Activated CD4-positive, alpha-beta memory T cell treated with anti-CD3 and anti-CD28 coated beads for 36 hours (primary cell): ENCODE results near the gene DBNL. TPM values are rescaled to one million over a fixed set of nuclear protein-coding genes. Genes with fewer than 3 reads are reported as not detected.

Experiments
- CTCF ChIA-PET: fragments of 350-600 bp; sonication (Branson Sonifier 250); formaldehyde crosslinking; loops from one replicate; lab custom pipeline; 2021; ENCODE audit warnings: antibody characterized with exemption, inconsistent platforms; lab: Charles Lee
- POLR2A ChIA-PET: fragments of 350-600 bp; sonication (Branson Sonifier 250); formaldehyde crosslinking; loops from one replicate; lab custom pipeline; 2021; ENCODE audit warnings: antibody characterized with exemption; lab: Charles Lee
- DNase-seq: peaks from one replicate; pipeline ENCODE4 v3.0.0-alpha.2; 2020
- H3K27ac Mint-ChIP-seq: one replicate; pipeline ENCODE4 v1.8.0; 2021; ENCODE audit warnings: mixed read lengths
- H3K27me3 Mint-ChIP-seq: one replicate; pipeline ENCODE4 v1.8.0; 2021; ENCODE audit warnings: mixed read lengths
- H3K36me3 Mint-ChIP-seq: one replicate; pipeline ENCODE4 v1.8.0; 2021; ENCODE audit warnings: mixed read lengths
- H3K4me1 Mint-ChIP-seq: one replicate; pipeline ENCODE4 v1.8.0; 2021; ENCODE audit warnings: low read depth, mixed read lengths
- H3K4me3 Mint-ChIP-seq: one replicate; pipeline ENCODE4 v1.8.0; 2021; ENCODE audit warnings: mild to moderate bottlenecking, mixed read lengths
- H3K9me3 Mint-ChIP-seq: one replicate; pipeline ENCODE4 v1.8.0; 2021; ENCODE audit warnings: mixed read lengths
- intact Hi-C: fragments of 100-400 bp; cut with micrococcal nuclease; formaldehyde crosslinking; loops from one replicate; pipeline ENCODE4 v1.15.1; 2023
- total RNA-seq, 2 experiments: library from RNA; stranded (reverse); gene quantifications; one replicate each; pipeline ENCODE4 v1.2.3, GENCODE V29; 2021

The DBNL gene
- total RNA-seq, 2 experiments from 2014 or later = 128 to 129 TPM

DNA sequence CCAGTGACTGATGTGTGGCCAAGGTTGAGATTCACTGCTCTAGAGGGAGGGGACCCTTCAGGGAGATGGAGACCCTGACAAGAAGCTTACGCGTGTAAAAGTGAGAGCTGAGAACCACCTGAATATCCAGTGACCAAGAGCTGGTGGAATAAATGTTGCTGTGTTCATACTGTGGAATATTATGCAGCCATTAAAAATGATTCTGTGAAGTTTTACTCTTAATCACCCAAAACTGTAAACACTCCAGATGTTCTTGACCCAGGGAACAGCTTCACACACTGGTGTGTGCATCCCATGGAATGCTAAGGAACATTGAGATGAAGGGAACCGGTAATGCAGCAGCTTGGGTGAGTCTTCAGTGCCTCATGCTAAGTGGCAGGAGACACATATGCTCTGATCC, 42.1 kb downstream of the DBNL start:
- CTCF ChIA-PET = interaction anchor here (1.0 kb wide), 1 partner anchor 12 kb away, joined by 3 read pairs; no protein-coding TSS in a partner anchor

DNA sequence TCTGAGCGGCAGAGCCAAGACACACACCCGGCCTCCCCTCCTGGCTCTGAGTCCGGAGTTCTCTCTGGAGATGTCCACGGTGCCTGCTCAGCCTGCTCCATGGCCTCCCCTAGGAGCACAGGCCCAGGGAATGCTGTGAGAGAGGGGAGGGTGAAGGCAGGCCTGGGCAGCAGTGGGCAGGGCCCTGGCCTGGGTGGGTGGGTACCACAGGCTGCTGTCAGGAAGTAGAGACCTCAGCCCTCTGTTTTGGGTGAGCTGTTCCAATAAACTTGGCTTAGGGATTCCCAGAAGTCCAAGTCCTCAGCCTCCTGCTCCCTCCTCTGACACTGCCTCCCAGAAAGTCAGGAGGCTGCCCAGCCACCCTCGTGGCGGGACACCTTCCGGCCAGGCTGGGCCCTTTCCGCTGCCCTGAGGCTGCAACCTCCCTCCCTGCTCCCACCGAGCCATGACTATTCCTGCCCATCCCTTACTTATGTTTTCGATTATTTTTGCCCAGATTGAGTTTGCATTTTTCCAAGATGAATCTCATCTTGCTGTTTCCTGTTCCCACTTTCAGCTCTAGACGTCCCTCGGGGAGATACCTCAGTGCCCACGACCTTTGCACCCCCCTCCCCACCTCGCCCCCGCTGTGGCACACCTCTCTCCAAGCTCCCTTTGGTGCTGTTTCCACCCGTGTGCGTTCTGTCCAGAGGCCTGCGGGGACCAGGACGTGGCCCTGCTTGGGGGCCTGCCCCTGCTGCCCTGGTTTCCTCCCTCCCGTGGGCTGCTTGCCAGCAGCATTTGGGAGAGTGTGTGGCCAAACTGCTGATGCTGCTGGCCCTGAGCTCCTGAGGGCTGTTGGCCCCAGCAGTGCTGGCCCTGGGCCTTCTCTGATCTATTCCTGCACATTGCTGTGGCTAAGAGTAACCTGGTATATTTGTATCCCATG, 43.7 kb downstream of the DBNL start:
- no peaks in the 10 kb centered on the region for H3K9me3 Mint-ChIP-seq
- no peak for DNase-seq
- no peaks in the 10 kb centered on the region for H3K27me3 Mint-ChIP-seq
- no peak overlapping the region for H3K4me3 Mint-ChIP-seq
- intact Hi-C loops = no loop called here
- no peaks in the 10 kb centered on the region for H3K36me3 Mint-ChIP-seq
- ChIA-PET POLR2A (no interaction called here), CTCF (interaction anchor here (0.8 to 1.0 kb wide), 2 partner anchors 153 to 446 kb away, joined by 3 read pairs; no protein-coding TSS in a partner anchor)
- peaks cover 2% of the 10 kb centered on the region for H3K4me1 Mint-ChIP-seq
- H3K27ac Mint-ChIP-seq = no peak overlapping the region

More for the DNA sequence above, 42.1 kb downstream of the DBNL start:
- no peak overlapping the region for H3K27ac Mint-ChIP-seq
- DNase-seq = no peak
- POLR2A ChIA-PET = interaction anchor here (0.5 kb wide), 1 partner anchor 157 kb away, joined by 3 read pairs; no protein-coding TSS in a partner anchor
- intact Hi-C loops = no loop called here
- no peak overlapping the region for H3K4me3 Mint-ChIP-seq
- no peaks in the 10 kb centered on the region for H3K27me3 Mint-ChIP-seq
- peaks cover 6% of the 10 kb centered on the region for H3K4me1 Mint-ChIP-seq
- H3K9me3 Mint-ChIP-seq = no peaks in the 10 kb centered on the region
- H3K36me3 Mint-ChIP-seq = no peaks in the 10 kb centered on the region

DNA sequence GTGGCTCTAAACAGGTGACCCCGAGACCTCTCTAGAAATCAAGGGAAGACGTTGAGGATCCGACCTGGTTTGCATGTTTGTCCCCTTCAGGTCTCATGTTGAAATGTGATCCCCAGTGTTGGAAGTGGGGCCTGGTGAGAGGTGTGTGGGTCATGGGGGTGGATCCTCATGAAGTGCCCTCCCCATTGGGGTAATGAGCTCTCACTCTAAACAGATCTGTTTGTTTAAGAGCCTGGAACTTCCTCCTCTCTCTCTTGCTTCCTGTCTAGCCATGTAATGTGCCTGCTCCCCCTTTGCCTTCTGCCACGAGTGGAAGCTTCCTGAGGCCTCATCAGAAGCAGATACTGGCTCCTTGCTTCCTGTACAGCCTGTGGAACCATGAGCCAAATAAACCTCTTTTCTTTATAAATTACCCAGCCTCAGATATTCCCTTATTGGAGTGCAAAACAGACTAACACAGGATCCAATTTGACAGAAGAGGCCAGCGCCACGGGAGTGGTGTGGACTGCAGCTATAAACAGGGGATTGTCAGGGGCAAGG, 48.7 kb downstream of the DBNL start:
- CTCF ChIA-PET = no interaction called here
- POLR2A ChIA-PET = no interaction called here
- no peak for DNase-seq

DNA sequence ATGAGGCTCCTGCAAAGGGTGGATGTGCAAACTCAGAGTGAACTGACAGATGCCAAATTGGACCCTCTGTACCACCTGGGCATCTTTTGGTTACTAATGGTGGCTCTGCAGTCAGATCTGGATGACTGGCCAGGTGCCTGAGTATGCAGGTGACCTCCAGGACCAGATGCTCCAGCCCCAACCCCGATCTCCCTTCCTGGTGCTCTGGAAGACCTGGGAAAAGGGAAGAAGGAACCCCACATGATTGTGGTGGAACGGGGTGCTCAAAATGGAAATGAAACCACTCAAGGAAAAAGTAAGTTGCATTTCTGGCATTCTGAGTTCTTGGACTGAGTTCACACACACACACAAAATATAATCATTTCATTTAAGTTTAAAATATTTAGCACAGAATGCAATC, 49.9 kb downstream of the DBNL start:
- DNase-seq = no peak
- POLR2A ChIA-PET = no interaction called here
- intact Hi-C loops = no loop called here
- Mint-ChIP-seq H3K36me3 (no peaks in the 10 kb centered on the region), H3K27me3 (no peaks in the 10 kb centered on the region), H3K4me3 (no peak overlapping the region), H3K9me3 (no peaks in the 10 kb centered on the region), H3K4me1 (peaks cover 12% of the 10 kb centered on the region), H3K27ac (no peak overlapping the region)
- CTCF ChIA-PET = no interaction called here

More for the DNA sequence above, 48.7 kb downstream of the DBNL start:
- intact Hi-C loops = no loop called here
- Mint-ChIP-seq H3K4me3 (no peak overlapping the region), H3K36me3 (no peaks in the 10 kb centered on the region), H3K9me3 (no peaks in the 10 kb centered on the region), H3K27me3 (no peaks in the 10 kb centered on the region), H3K27ac (no peak overlapping the region), H3K4me1 (peaks cover 12% of the 10 kb centered on the region)

DNA sequence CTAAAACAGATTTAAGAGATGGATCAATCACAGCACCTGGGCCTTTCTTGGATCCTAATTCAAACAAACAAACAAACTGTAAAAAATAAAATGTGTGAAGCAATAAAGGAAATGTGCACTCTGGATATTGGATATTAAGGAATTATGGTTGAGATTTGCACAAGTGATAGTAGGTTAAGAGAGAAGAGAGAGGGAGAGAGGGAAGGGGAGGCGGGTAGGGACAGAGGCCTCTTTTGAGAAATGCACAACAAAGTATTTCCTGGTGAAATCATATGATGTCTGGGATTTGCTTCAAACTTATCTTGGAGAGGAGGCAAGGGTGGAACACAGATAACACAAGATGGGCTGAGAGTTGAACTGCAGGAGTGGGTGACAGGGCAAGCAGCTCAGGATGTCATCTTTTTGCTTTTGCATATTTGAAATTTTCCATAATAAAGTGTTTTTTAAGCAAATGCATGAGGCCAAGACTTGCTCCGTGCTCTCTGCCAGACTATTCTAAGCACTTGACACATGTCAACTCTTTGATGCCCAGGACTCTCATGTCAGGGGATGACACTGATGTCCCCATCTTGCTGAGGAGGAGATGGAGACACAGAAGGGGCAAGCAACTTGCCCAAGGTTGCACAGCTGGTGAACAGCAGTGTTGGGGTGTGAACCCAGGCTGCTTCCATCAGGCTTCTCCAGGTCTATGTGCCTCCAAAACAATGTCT, 50.5 kb downstream of the DBNL start:
- H3K36me3 Mint-ChIP-seq = no peaks in the 10 kb centered on the region
- intact Hi-C loops = no loop called here
- no peak for DNase-seq
- CTCF ChIA-PET = no interaction called here
- H3K4me1 Mint-ChIP-seq = peaks cover 12% of the 10 kb centered on the region
- H3K27me3 Mint-ChIP-seq = no peaks in the 10 kb centered on the region
- no peaks in the 10 kb centered on the region for H3K9me3 Mint-ChIP-seq
- POLR2A ChIA-PET = no interaction called here
- no peak overlapping the region for H3K4me3 Mint-ChIP-seq
- no peak overlapping the region for H3K27ac Mint-ChIP-seq

DNA sequence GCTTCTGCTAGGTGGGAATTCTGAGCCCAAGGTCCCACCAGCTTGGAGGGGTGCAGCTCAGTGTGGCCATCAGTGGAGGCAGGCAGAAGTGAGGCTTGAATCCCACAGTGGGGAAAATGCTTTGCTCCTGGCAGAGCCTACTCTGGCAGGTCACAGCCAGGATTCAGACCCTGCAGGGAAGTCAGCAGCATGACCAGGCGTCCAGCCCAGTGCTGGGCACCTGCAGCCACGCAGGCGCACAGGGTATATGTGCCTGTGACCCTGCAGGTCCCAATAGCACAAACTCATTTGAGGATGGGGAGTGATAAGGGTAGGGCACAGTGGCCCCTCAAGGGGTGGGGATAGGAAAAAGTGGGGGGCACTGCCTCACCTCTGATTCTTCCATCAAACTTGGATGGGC, 51.3 kb downstream of the DBNL start:
- POLR2A ChIA-PET = no interaction called here
- no peaks in the 10 kb centered on the region for H3K9me3 Mint-ChIP-seq
- H3K27ac Mint-ChIP-seq = no peak overlapping the region
- H3K27me3 Mint-ChIP-seq = no peaks in the 10 kb centered on the region
- CTCF ChIA-PET = no interaction called here
- no peak for DNase-seq
- no peaks in the 10 kb centered on the region for H3K36me3 Mint-ChIP-seq
- H3K4me1 Mint-ChIP-seq = peaks cover 12% of the 10 kb centered on the region
- H3K4me3 Mint-ChIP-seq = no peak overlapping the region
- intact Hi-C loops = no loop called here

DNA sequence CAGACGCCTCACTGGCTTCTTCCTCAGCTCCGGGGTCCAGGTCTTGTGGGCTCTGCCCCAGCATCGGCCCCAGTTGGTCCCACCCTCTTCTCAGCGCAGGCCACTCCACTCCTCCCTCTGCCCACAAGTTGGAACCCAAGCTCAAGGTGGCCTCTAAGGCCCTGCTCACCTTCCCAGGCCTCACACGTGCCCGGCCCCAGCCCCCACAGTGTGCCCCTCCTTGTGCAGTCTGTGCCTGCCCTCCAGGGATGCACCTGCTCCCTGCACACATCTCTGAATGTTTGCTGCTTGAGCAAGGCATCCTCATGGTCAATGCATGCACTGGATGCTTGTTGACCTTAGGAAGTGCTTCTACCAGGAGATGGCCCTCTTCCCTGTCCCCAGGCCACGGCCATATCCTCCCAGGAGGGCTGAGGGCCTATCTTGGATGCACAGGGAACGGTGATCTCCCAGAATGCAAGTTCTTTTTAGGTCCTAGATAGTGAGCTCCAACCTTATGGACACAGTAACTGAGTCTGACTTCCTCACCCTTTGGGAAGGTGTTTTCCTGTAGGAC, 51.9 kb downstream of the DBNL start:
- Mint-ChIP-seq H3K4me3 (no peak overlapping the region), H3K27me3 (no peaks in the 10 kb centered on the region), H3K27ac (peak overlapping the region; percentile 12), H3K4me1 (peaks cover 12% of the 10 kb centered on the region), H3K36me3 (no peaks in the 10 kb centered on the region), H3K9me3 (no peaks in the 10 kb centered on the region)
- intact Hi-C loops = no loop called here
- no peak for DNase-seq
- ChIA-PET CTCF (no interaction called here), POLR2A (interaction anchor here (1.0 kb wide), 1 partner anchor 14 kb away, joined by 3 read pairs; no protein-coding TSS in a partner anchor)

DNA sequence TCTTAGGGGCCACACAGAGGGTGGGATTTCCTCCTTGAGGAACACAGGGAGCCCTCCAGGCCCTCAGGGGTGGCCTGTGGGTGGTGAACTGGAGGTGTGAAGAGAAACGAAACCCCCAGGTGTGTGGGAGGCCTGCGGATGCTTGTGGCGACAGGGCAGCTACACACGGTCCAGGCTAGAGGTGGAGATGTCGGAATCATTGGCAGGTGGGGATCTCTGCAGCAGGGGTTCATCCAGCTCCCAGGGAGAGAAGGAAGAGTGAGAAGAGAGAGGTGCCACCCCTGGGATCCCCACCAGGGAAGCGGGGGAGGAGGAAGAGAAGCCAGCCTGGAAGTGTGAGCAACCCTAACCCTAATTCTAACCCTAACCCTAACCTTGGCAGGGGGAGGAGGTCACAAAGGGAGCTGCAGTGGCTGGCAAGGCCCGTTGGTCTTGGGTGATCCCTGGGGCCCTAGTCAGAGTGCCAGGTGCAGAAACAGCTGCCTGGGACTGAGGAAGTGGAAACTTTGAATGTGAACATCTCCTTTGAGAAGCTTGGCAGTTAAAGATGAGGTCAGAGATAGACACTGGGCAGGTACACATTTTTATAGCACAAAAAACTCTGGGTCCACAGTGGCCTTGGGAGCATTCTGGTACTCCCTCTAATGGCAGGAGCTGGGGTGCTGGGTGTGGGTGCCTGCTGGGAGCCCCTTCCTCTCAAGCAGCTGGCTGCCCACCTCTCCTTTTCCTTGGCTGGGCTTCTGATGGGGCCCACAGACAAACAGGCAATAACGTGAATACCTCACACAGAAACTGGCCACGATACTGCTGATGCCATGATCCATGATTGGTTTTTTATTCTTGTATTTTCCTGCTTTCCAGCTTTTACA, 52.8 kb downstream of the DBNL start:
- intact Hi-C loops = loop anchor here (1.0 kb wide), 1 partner anchor 15 kb away; the partner anchor contains the start of gene POLM
- H3K4me3 Mint-ChIP-seq = no peak overlapping the region
- ChIA-PET CTCF (no interaction called here), POLR2A (interaction anchor here (0.9 to 1.0 kb wide), 2 partner anchors 13 to 52 kb away, joined by 3 to 4 read pairs; no protein-coding TSS in a partner anchor)
- peak; percentile 54 for DNase-seq
- H3K9me3 Mint-ChIP-seq = no peaks in the 10 kb centered on the region
- peaks cover 12% of the 10 kb centered on the region for H3K4me1 Mint-ChIP-seq
- H3K36me3 Mint-ChIP-seq = no peaks in the 10 kb centered on the region
- peaks cover 2% of the 10 kb centered on the region for H3K27me3 Mint-ChIP-seq
- no peak overlapping the region for H3K27ac Mint-ChIP-seq

DNA sequence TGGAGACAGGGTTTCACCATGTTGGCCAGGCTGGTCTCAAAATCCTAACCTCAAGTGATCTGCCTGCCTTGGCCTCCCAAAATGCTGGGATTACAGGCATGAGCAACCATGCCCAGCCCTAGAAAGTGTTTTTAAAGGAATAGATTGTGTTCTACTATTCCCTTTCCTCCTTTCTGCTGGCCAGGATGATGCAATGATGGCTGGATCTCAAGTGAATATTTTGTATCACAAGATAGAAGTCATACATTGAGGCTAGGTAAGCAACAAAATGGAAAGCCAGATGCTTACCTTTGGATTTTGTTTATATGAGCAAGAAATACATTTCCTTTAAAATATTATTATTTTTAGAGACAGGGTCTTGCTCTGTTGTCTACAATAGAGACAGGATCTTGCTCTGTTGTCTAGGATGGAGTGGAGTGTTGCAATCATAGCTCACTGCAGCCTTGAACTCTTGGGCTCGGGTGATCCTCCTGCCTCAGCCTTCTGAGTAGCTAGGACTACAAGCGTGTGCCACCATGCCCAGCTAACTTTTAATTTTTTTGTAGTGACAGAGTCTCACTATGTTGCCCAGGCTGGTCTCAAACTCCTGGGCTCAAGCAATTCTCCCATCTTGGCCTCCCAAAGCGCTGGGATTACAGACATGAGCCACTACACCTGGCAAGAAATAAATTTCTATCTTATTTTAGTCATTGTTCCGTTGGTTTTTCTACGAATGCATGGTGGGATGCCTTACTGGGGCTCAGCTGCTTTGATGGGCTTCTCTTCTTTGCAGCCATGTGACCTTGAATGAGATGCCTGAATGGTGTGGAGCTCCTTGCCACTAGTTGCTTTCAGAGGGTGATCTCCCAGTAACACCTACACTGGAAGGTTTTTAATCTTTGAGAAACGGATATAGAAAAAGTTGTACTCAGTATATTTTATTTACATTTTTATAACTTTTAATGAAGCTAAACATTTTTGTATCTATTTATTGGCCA, 53.9 kb downstream of the DBNL start:
- CTCF ChIA-PET = interaction anchor here (0.6 to 1.1 kb wide), 2 partner anchors 28 to 78 kb away, joined by 3 to 4 read pairs; no protein-coding TSS in a partner anchor
- Mint-ChIP-seq H3K4me1 (peaks cover 13% of the 10 kb centered on the region), H3K9me3 (no peaks in the 10 kb centered on the region), H3K27me3 (peaks cover 5% of the 10 kb centered on the region), H3K4me3 (no peak overlapping the region), H3K27ac (no peak overlapping the region), H3K36me3 (no peaks in the 10 kb centered on the region)
- POLR2A ChIA-PET = interaction anchor here (0.9 kb wide), 1 partner anchor 53 kb away, joined by 4 read pairs; no protein-coding TSS in a partner anchor
- DNase-seq = no peak
- intact Hi-C loops = no loop called here

DNA sequence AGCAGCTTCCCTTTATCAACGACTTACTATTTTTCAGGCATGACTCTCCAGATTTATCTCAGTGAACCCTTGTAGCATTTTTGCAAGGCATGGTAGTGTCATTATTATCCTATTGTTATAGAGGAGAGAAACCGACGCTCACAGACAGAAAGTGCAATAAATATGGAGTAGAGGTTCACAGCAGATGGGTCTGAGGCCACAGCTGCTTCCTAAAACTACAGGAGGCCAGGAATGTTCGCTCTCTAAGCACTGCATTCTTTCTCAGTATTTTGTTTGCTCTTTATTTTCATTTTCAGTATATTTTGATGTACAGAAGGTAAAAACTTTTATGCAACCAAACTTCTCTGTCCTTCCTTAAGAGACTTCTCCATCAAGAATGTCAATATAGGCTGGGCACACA, 55.2 kb downstream of the DBNL start:
- peaks cover 5% of the 10 kb centered on the region for H3K27me3 Mint-ChIP-seq
- DNase-seq = no peak
- ChIA-PET POLR2A (no interaction called here), CTCF (no interaction called here)
- intact Hi-C loops = no loop called here
- H3K36me3 Mint-ChIP-seq = no peaks in the 10 kb centered on the region
- no peaks in the 10 kb centered on the region for H3K9me3 Mint-ChIP-seq
- peaks cover 15% of the 10 kb centered on the region for H3K4me1 Mint-ChIP-seq
- H3K4me3 Mint-ChIP-seq = no peak overlapping the region
- H3K27ac Mint-ChIP-seq = no peak overlapping the region
